Measurements from ENCODE around the gene STRA6. TPM values are rescaled to one million over a fixed set of nuclear protein-coding genes. Genes with fewer than 3 reads are reported as not detected.

The STRA6 gene
- total RNA-seq, 4 donors from 2014 or later: 0.13 to 0.83 (median 0.47) TPM

- no peak for DNase-seq (ENCODE audit: extremely low spot score)
- Histone ChIP-seq H3K4me3 (no peak overlapping the region), H3K27me3 (peaks cover 0 to 11% (median 0%) of the 10 kb centered on the region in 4 donors), H3K4me1 (peaks cover 22 to 32% (median 29%) of the 10 kb centered on the region in 4 donors), H3K36me3 (no peaks in the 10 kb centered on the region), H3K9me3 (no peaks in the 10 kb centered on the region), H3K27ac (replicated peaks in 1 of 4) (no peak overlapping the region)
- intact Hi-C loops (cut with DNase I): no loop called here
- WGBS: 96% methylated on average over 5 of the region's 9 CpGs
- TF ChIP-seq POLR2A (IDR thresholded peaks at IDR 0.05; ENCODE audit: low read depth) (no peak), POLR2AphosphoS5 (IDR thresholded peaks at IDR 0.05) (no peak), EP300 (IDR thresholded peaks at IDR 0.05) (no peak), CTCF (IDR thresholded peaks at IDR 0.05) (no peak)
These were observed 5.2 kb downstream of the STRA6 start for GRCh38 chr15:74197176-74197965.

GRCh38 chr15:74196175-74196574 is 6.4 kb downstream of the STRA6 start:
- H3K36me3 ChIP-seq: no peaks in the 10 kb centered on the region
- H3K9me3 ChIP-seq: no peaks in the 10 kb centered on the region
- no peak for TF ChIP-seq CTCF (IDR thresholded peaks at IDR 0.05)
- no peak for TF ChIP-seq POLR2AphosphoS5 (IDR thresholded peaks at IDR 0.05)
- no peak for TF ChIP-seq POLR2A (IDR thresholded peaks at IDR 0.05; ENCODE audit: low read depth)
- no peak for TF ChIP-seq EP300 (IDR thresholded peaks at IDR 0.05)
- intact Hi-C loops (cut with DNase I): no loop called here
- no peak for DNase-seq (ENCODE audit: extremely low spot score)
- peaks cover 17 to 25% (median 21%) of the 10 kb centered on the region in 4 donors for H3K4me1 ChIP-seq
- no peak overlapping the region for H3K4me3 ChIP-seq
- no peak overlapping the region for H3K27ac ChIP-seq (replicated peaks in 1 of 4)
- peaks cover 0 to 1% (median 0%) of the 10 kb centered on the region in 4 donors for H3K27me3 ChIP-seq
- WGBS: 42% methylated on average over 5 of the region's 7 CpGs

GRCh38 chr15:74194572-74195559 is 7.7 kb downstream of the STRA6 start:
- TF ChIP-seq EP300 (IDR thresholded peaks at IDR 0.05) (no peak), CTCF (IDR thresholded peaks at IDR 0.05) (no peak), POLR2A (IDR thresholded peaks at IDR 0.05; ENCODE audit: low read depth) (no peak), POLR2AphosphoS5 (IDR thresholded peaks at IDR 0.05) (no peak)
- 95% methylated on average over 13 of the region's 13 CpGs for WGBS
- Histone ChIP-seq H3K36me3 (no peaks in the 10 kb centered on the region), H3K27ac (replicated peaks in 1 of 4) (no peak overlapping the region), H3K27me3 (no peaks in the 10 kb centered on the region), H3K9me3 (no peaks in the 10 kb centered on the region), H3K4me3 (no peak overlapping the region), H3K4me1 (peaks cover 7 to 12% (median 10%) of the 10 kb centered on the region in 4 donors)
- no peak for DNase-seq (ENCODE audit: extremely low spot score)
- intact Hi-C loops (cut with DNase I): no loop called here

GRCh38 chr15:74193905-74194304 is 8.7 kb downstream of the STRA6 start:
- H3K27ac ChIP-seq (replicated peaks in 1 of 4): no peak overlapping the region
- peaks cover 7 to 11% (median 10%) of the 10 kb centered on the region in 4 donors for H3K4me1 ChIP-seq
- H3K9me3 ChIP-seq: no peaks in the 10 kb centered on the region
- no peak overlapping the region for H3K4me3 ChIP-seq
- WGBS: 81% methylated on average over 6 of the region's 6 CpGs
- DNase-seq (ENCODE audit: extremely low spot score): no peak
- no peaks in the 10 kb centered on the region for H3K27me3 ChIP-seq
- no peaks in the 10 kb centered on the region for H3K36me3 ChIP-seq
- intact Hi-C loops (cut with DNase I): no loop called here
- TF ChIP-seq POLR2A (IDR thresholded peaks at IDR 0.05; ENCODE audit: low read depth) (no peak), CTCF (IDR thresholded peaks at IDR 0.05) (no peak), EP300 (IDR thresholded peaks at IDR 0.05) (no peak), POLR2AphosphoS5 (IDR thresholded peaks at IDR 0.05) (no peak)

All from esophagus muscularis mucosa (tissue), 4 donors.